Stimulated activated CD4-positive, alpha-beta T cell treated with anti-CD3 and anti-CD28 coated beads, TNF-alpha, amount 100 ng/mL, for 24 hours (primary cell): ENCODE data around the gene ACBD4.

Experiments
- DNase-seq, 3 experiments: peaks; one replicate each; pipeline ENCODE4 v3.0.0-alpha.2; 2020; ENCODE audit warnings: low read depth in 3 of 3

ACBD4 gene

DNA sequence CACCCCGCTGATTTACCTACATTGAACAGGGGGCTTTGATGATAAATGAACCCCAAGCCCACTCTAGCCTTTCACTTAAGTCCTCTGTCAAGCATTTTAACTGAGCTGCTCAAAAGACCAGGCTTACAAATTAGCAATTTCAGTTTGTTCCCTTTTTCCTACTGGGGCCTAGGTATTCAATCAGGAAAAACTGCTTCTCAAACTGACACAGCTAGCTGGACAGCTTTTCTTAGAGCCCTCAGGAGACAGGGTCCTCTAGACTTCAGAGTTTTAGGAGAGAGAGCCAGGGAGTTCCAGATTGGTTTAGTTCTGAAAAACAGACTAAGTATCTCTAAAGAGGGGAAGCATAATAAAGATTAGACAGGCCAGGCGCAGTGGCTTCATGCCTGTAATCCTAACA, 20.0 kb downstream of the ACBD4 start:
- no peak for DNase-seq

DNA sequence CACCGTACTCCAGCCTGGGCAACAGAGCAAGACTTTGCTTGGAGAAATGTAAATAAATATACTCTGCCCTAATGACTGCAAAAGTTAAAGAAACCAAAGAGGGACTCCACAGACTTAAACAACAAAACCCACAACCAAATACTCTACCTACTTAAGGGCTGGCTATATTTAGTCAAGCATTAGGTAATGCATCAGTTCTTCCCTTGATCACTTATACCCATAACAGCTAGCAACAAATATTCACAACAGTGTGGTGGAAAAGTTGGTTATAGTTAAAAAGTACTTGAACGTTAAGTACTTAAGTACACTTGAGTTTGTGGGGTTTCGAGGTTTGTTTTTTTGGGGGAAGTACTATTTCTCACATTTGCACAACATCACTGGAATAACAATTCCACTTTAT, 20.8 kb downstream of the ACBD4 start:
- DNase-seq = no peak

DNA sequence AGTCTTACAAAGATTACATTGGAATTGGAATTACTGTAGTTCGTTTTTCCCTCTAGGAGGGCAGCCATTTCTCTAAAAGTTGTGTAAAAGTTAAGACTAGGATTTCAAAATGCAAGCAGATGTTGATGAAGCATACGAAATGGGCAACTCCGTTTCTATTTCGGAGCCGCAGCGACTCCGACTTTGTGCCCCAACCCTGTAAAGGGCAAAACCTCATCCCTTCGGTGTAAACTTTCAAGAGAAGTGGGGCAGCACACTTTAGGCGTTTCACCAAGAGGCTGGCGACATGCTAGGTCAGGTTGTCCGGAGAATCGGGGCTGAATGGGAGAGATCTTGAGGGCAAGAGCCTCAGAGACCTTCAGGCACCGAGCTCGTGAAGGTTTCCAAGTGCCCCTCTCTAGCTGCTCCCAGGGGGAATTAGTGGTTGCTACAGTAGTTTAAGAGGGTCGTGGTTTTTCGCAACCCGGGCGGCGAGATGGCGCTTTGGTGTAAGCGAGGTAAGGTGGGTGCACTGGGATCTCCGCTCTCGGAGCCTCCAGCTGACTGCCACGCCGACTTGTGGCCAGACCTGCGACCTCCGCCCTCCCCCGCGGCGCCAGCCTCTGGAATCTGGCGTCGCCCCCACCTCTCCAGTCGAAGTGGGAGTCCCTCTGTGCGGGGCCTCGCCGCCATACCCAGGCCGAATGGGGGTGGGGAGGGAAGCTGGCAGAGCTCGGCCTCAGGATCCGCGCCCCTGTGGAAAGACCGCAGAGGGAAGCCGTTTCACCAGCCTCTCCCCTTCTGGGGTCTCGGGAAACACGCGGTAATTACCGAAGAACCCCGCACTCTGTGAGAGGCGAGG, 25.2 kb downstream of the ACBD4 start:
- DNase-seq = peak in 2 of 3 experiments; percentile 44 to 45

DNA sequence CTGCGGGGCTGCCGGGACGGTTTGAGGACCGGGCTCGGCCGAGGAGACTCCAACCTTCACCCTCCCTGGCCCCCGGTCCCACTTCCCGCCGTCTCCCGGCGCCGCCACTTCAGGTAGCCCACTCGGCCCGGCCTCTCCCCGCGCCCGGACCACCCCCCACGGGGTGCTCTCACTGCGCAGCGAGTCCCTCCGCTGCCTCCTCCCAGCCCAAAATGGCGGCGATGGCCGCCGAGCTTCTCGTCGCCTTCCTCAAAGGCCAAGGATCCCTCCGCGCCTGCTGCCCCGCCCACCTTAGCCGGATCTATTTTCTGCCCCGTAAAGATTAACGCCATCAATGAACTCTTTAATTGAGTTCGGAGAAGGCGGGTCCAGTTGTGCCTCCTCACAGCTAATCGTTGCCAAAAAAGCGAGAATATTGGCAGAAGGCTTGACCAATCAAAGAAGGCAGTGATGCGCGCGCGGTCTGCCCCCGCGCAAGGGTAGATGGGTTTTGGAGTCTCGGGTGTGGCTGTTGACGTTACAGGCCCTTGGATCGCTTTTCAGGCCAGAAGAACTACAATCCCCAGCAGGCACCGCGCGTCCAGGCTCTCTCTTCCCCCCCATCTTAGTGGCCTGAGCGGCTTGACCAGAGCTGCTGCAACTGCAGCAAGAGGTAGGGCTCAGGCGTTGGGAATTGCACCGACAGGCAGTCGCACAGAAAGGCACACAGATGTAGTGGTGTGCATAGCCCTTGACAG, 26.0 kb downstream of the ACBD4 start, which contains the start of gene HEXIM2:
Gene HEXIM2 (plus strand): TSS at position 588 of the 737 bp plus-strand sequence. CDS start 919 bp downstream, outside the sequence.
- peak; percentile 94 to 99 (median 98) for DNase-seq

DNA sequence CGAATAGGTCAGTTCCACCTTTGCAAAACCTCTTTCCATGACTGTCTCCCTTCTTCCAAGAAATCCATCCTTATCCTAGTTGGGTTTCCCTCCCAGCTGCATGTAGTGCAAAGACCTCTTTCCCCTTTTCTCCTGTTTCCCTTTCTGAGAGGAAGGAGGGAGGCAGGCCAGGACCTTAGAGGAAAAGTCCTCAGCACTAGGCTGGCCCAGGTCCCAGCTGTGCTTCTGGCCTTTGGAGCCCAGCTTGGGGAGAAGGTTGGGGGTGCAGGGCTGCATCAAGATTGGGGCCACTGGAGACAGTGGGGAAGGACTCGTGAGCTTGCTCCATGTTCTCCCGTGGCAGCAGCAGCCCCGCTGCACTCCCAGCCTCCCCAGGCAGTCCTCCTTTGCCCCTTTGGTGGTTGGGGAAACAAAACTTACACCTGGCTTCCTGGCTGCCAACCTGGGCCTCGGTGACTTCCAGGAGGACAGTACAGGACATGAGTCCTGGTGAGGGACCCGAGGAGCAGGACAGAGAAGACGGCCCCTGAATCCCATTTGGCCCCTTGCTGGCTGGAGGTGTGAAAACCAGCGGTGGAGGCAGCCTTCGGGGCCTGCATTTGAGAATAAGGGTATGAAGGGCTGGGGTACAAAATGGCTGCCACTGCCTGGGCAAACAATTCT, 26.7 kb downstream of the ACBD4 start:
- no peak for DNase-seq

DNA sequence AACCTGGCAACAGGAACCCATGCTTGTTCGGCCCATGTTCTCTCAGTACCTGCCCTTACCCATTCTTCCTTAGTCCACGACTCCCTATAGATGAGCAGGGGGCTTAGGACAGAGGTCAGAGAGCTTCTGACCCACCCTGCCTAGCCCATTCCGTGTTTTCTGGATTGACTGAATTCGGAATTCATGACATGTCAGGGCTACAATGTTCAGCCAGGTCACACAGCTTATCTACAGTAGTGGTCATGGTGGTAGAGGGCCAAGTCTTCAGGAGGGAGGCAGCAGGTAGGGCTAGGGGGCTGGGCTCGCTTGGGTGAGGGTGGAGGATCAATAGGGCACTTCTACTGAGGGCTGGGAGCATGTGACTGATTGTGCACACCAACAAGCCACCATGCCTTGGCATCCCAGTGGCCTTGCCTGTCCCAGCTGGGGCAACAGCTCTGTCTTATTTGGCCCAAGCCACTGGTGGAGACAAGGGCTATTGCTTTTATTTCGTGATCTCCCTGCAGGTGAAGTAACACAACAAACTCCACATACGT, 29.3 kb downstream of the ACBD4 start:
- no peak for DNase-seq

DNA sequence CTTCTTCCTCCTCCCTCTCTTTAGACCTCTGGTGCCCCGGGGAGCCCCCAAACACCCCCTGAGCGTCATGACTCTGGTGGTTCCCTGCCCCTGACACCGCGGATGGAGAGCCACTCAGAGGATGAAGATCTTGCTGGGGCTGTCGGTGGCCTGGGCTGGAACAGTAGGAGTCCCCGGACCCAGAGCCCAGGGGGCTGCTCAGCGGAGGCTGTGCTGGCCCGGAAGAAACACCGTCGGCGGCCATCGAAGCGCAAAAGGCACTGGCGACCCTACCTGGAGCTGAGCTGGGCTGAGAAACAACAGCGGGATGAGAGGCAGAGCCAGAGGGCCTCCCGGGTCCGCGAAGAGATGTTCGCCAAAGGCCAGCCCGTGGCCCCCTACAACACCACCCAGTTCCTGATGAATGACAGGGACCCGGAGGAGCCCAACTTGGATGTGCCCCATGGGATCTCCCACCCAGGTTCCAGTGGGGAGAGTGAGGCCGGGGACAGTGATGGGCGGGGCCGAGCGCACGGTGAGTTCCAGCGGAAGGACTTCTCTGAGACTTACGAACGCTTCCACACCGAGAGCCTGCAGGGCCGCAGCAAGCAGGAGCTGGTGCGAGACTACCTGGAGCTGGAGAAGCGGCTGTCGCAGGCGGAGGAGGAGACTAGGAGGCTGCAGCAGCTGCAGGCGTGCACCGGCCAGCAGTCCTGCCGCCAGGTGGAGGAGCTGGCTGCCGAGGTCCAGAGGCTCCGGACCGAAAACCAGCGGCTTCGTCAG, 33.7 kb downstream of the ACBD4 start:
- DNase-seq = no peak

DNA sequence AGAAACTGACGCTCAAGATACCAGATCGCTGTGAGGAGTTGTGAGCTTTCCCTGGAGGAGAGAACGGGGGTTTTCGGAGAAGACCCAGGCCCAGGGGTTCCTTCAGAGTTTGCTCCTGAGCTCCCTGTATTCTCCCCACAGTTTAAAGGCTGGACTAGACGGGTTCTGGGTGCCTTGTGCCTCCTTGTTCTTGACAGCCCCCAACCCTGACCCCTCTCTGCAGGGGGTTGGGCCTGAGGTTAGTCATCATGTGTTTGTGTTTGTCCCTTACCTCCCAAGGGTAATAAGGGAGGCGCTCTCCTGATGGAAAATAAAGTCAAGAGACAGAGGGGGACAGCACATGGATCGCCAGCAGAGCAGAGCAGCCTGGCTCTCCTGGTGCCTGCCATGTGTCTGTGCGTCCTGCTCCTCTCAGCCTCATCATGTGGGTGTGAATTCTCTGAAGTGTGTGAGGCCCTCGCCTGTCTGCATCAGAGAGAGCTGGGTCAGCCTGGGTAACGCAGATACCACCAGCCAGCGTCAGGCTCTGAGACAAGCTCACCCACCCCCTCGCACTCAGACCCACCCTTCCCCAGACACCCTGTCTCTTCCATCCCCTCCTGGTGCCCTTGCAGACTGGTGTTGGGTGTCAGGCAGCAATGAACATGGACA, 34.9 kb downstream of the ACBD4 start:
- no peak for DNase-seq

DNA sequence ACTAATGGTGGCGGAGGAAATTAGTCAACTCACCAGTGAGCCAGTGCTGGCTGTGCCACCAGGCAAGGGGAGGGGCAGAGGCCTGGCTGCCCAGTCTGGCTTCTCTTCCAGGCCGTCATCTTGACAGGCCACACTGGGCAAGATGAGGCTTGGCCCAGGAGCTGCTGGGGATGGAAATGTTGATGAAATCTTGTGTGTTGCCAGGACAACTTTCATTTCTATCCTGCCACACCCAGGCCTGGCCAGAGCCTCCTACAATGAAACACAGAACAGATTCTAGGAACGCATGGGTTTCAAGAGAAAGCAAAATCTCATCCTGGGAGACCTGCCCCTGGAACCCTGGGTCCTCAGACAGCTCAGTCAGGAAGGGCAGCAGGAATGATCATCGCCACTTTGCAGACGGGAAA, 35.4 kb downstream of the ACBD4 start:
- DNase-seq = no peak

DNA sequence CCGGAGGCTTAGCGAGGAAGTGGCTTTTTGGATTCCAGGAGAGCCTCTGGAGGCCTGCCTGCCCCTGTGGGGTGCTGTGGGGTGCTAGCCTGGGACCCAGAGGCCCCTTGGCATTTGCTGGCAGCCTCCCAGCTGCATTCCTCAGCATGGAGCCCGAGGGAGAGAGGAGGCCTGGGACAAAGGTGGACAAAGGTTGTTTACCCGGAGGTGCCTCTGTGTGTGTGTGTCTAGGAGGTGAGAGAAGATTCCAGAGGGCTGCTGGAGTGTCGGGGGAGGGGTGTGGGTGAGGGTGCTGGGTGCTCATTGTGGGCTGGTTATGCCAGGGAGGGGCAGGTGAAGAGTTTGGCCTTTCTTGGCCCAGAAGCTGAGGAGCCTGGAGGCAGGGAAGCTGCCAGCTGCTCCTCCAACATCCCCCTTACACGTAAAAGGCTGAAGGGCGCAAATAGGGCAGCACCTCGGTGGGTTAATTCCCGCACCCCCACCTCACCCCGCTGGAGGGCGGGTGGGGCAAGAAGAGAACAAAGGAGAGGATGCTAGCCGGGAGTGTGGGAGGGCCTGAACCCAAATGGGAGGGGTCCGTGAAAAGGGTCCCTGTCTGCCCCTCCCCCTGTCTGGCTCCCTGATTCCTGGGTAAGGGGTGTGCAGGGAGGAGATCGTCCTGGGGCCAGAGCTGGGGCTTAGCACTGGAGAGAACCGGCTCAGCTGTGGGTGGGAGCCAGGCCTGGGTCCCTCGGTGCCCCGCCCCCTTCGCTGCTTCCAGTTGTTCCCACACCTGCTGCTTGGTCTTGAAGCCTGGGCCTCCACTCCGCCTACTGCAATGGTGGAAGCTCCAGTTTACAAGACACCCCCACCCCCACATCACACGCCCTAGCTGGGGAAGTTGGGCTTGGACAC, 36.1 kb downstream of the ACBD4 start:
- no peak for DNase-seq

DNA sequence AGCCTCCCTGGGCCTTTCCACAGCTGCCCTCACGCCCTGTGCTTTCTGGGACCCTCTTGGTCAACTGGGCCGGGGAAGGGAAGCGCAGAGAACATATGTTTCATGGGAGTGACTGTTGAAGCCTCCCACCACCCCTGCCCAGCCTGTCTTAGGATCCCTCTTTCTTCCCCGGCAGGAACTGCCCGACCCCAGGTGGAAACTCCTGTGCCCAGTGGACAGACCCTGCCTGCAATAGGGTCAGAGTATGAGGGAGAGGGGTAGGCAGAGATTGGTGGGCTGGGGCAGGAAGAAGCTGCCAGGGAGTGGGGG, 36.7 kb downstream of the ACBD4 start:
- no peak for DNase-seq

DNA sequence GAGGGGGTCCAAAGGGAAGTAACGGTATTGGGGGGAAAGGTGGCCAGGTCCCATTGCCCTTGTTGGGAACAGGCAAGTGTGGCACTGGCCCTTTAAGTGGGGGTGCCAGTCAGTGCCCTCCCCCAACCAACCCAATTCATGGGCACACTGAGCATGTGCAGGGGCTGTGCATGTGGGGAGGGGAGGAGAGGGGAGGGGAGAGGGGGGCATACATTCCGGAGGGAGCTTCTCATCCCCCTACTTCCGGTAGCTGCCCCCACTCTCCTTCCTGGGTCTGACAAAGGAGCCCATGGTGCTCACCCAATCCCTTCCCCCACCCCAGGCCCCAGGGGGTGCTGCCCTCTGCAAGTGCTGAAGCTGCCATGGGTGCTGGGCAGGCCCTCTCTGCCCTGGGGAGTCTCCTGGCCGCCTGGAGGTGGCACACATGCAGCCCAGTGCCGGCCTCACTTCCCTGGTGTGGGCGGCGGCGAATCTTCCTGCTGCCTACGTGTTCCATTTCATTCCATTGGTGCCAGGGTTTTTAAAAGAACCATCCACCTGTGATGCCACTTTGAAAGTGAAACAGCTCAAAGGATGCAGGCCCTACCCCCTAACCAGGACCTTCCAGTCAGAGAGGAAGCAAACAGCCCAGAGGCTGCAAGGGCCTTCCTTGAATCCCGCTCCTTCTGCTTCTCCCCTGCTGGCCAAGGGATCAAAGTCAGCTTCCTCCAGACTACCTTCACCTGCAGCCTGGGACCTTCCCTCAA, 37.2 kb downstream of the ACBD4 start:
- peak; percentile 34 to 56 (median 46) for DNase-seq

DNA sequence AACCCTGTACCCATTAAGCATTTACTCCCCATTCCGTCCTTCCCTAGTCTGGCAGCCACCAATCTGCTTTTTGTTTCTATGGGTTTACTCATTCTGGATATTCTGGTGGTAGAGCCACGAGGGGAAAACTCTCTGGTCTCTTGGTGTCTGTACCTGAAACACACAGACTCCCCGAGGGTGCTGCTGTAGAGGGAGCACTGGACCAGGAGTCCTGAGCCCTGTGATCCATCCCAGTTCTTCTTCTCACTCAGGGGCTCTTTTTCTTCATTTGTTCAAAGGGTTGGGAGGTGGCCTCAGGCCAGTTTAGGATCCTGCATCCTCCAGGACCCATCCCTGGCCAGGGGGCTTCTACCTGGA, 40.2 kb downstream of the ACBD4 start:
- no peak for DNase-seq

DNA sequence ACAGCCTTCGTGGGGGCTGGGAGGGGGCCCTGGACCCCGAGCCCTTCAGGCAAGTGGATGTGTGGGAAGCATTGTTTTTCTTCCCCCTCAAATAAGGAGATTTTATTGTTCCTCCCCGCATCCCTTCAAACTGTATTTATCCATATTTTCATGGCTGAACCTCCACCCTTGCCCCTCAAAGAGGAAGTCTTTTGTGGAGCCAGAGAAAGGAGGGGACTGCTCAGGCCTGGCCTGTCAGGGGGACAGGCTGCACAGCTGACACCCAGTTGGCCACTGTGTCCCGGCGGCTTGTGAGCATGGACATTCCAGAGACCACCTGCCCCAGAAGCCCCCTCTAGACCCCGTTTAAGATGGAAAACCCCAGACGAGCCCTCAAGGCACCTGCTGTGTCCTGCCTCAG, 42.1 kb downstream of the ACBD4 start:
- no peak for DNase-seq

DNA sequence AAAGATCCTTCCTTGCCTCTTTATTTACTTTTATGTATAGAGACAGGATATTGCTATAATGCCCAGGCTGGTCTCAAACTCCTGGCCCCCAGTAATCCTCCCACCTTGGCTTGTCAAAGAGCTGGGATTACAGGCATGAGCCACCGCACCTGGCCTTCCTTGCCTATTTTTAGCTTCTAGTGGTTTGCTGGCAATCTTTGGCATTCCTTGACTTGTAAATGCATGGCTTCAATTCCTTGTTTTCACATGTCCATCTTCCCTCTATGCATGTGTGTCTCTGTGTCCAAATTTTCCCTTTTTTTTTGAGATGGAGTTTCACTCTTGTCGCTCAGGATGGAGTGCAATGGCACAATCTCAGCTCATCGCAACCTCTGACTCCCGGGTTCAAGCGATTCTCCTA, 48.7 kb downstream of the ACBD4 start:
- no peak for DNase-seq

DNA sequence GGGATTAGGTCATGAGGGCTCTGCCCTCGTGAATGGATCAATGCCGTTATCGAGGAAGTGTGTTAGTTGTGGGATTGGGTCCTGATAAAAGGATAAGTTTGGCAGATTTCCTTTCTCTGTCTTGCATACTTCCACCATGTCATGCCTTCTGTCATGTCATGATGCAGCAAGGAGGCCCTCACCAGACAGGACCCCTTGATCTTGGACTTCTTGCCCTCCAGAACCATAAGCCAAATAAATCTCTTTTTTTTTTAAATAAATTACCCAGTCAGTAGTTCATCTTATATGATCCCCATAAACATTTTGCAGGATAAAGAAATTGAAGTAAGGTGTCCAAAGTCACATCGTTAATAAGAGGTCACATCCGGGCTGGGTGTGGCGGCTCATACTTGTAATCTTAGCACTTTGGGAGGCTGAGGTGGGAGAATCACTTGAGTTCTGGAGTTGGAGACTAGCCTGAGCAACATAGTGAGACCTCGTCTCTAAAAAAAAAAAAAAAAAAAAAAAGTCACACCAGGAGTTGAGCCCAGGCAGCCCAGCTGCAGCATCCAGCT, 51.4 kb downstream of the ACBD4 start:
- no peak for DNase-seq

DNA sequence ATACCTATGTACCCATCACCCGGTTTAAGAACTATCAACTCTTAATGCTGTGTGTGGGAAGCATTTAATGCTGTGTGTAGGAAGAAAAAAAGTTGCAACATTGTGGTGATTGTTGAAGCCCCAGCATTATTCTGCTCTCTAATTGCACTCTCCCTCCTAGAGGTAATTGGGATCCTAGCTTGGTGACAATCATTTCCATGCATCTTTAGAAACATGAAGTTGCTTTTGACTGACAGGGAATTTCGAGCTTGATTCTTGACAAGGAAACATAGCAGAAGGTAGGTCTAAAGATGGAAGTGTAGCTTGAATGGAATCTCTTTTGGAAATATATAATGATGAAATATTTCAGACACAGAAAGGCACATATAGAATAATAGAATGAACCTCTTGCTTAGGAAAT, 53.5 kb downstream of the ACBD4 start:
- no peak for DNase-seq

DNA sequence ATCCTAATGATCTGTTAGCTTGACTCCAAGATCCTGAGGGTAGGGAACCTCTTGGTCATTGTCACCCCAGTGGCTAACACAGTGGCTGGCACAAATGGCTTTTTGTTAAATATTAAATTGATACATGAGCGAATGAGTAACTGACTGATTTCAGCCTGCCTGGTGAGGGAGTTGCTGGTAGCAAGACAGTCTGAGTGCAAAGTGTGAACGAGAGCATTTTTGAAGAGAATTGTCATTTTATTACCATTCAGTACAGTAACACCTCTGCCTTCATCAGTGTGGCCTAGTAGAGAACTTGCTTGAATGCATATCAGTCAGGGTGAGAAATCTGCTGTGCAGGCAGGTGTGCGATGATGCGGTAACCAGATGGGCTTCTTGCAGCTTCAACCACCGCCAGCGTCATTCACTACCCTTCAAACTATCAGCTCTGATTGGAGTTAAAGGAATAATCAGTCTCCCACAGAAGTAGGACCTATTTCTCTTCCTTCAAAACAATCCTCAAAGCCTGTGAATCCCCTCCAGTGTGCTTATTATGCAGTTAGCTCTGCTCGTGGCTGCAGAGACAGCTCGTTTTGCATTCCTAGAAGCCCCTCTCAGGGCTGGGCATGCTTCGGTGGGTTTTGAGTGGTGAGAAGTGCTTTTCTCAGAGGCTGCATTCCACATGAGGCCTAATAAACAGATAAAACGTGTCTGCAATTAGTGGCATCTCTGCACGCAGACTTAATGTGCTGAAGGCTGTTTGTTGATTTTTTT, 55.2 kb downstream of the ACBD4 start:
- DNase-seq = no peak
